NCI-H748 (cell line): Measurements from ENCODE around the gene CATSPERD.

Experiments used
- DNase-seq: peaks from one replicate; lab custom pipeline; 2025; ENCODE audit not compliant: unreplicated experiment; lab: John Stamatoyannopoulos, UW

The CATSPERD gene

DNA sequence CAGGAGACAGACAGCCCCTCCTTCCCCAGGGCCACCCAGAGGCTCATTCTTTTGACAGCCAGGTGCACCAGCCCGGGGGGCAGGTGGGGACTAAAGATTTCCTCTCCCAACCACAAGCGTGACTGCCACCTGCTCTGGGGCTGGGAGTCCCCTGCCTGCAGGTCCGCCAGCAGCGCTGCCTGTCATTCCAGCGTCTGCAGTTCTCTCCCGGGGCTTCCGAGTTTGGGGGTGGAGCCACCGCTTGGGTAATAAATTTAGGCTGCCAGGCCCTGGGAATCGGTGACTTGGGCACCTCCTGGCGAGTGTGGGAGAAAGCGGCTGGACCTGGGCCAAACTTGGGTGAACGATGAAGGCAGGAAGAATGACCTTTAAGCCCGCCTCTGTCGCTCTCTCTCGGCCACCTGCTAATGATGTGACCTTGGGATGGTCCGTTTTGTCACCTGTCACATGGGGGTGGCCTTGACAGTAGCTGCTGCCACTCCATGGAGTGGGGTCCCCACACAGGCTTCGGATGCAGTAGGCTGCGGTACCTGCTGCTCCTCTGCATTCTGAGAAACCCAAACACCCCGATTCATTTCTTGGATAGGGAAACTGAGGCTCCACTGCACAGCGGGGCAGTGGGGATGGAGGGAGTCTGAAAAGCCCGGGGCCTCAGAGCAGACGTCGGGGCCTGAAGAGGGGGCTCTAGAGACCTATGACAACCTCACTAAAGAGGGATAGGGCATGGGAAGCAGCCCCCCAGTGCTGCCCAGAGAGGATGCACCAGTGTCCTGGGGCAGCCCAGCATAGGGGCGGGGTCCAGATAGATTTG is 106.3 kb downstream of the CATSPERD start:
- peak; percentile 63 for DNase-seq

DNA sequence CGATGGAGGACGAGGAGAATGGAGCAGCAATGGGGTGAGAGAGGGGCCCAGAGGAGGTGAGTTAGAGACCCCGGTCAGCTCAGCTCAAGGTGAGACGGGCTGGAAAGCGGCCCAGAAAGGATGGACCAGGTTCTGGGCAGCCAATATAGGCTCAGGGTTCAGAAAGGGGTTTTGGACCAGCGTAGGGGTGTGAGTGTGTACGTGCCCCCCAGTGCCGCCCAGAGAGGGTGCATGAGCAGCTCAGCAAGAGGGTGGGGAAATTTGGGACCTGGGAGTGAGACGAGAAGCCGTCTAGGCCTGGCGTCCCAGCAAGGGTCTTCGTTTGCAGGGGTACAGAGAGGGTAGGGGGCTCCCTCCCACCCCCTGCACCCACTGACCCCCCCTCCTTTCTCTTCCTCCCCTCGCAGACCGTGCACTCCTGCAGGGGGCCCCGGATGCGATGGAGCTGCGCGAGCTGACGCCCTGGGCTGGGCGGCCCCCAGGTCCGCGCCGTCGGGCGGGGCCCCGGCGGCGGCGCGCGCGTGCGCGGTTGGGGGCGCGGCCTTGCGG is 107.0 kb downstream of the CATSPERD start:
- no peak for DNase-seq

DNA sequence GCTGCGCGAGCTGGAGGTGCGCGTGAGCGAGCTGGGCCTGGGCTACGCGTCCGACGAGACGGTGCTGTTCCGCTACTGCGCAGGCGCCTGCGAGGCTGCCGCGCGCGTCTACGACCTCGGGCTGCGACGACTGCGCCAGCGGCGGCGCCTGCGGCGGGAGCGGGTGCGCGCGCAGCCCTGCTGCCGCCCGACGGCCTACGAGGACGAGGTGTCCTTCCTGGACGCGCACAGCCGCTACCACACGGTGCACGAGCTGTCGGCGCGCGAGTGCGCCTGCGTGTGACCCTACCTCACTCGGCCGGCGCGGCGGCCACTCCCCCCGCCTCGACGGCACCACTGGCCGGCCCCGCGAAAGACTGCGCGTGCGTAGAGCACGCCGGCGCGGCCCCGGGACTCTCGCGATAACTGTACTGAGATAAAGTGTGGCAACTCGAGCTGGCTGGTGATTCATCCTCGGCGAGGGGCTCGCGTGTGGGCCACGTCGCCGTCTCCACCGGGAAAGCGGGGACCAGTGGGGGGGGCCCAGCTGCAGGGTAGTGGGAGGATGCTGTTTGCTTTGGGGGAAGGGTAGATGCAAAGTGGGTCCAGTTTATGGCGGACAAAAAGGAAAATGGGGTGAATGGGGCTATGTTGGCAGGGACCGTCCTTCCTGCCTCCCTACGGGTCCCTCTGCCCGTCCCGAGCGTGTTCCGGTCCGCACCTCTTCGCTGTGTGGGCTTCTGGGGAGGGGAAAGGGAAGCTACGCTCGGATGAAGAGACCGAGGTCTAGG is 107.6 kb downstream of the CATSPERD start:
- DNase-seq, result peak; percentile 91
